Measurements from ENCODE around the gene GPATCH4. TPM values are rescaled to one million over a fixed set of nuclear protein-coding genes. Genes with fewer than 3 reads are reported as not detected.

GPATCH4 gene
- total and polyA plus RNA-seq, 10 of the 15 experiments (the other 5 are each of a cell fraction or from before 2014, with no cell fraction given), result 35.5 to 111 (median 73.9) TPM

DNA sequence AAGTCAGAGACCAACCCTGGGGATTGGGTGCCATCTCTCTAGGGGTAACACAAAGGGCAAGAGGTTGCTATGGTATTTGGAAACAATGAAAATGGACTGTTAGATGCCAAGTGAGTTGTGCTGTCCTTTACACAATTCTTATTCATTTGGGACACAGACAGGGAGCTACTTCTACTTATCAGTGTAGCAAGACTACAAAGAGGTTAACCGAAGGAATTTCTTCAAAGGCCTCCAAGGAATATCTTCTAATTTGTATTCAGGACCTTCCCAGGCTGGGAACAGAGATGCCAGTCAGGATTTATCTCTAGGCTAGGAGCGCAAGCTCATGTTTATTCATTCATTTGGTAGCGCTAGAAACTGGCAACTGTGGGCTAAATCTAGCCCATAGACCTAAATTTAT, 7.1 kb downstream of the GPATCH4 start (continued):
- TF ChIP-seq NFIC (IDR thresholded peaks at IDR 0.05; ENCODE audit: low read depth, low read length) (no peak), ATF7 (IDR thresholded peaks at IDR 0.05; ENCODE audit: low read depth) (no peak)

DNA sequence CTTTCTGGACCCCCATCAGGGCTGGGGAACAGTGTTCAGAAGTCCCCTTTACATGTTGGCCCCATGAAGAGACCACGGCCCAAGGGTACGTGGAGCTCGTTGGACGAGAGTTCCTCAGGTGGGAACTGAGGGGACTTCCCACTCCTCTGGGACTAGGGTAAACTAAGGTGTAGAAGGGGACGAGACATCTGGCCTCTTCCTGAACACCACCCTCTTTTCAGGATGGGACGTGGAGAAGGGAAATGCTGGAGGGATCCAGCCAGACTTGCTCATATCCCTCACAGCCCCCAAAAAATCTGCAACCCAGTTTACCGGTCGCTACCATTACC, 7.7 kb downstream of the GPATCH4 start:
- Histone ChIP-seq H4K20me1 (ENCODE audit: control insufficient read depth, insufficient read depth) (no peaks in the 10 kb centered on the region), H3K27ac (ENCODE audit: control insufficient read depth, insufficient read depth) (no peak overlapping the region), H3K9me3 (replicated peaks; ENCODE audit: control insufficient read depth, insufficient read depth, low read length) (no peaks in the 10 kb centered on the region), H2AFZ (ENCODE audit: control insufficient read depth, low read depth, low read length) (no peak overlapping the region), H3K4me3 (no peak overlapping the region), H3K79me2 (ENCODE audit: control insufficient read depth, insufficient read depth, low read length) (peaks cover 9% of the 10 kb centered on the region), H3K4me1 (ENCODE audit: control insufficient read depth, insufficient read depth, low read length) (peaks cover 5% of the 10 kb centered on the region), H3K27me3 (replicated peaks in 1 of 2; ENCODE audit: control insufficient read depth in 2 of 2, insufficient read depth in 2 of 2, low read length in 1 of 2) (no peaks in the 10 kb centered on the region), H3K36me3 (ENCODE audit: control insufficient read depth in 2 of 2, insufficient read depth in 2 of 2, low read length in 1 of 2) (peaks cover 27 to 31% of the 10 kb centered on the region in 2 experiments; a peak in 3 of 4 replicates), H3K4me2 (ENCODE audit: control insufficient read depth, insufficient read depth) (no peak overlapping the region), H3K9ac (ENCODE audit: control insufficient read depth, insufficient read depth, low read length) (no peak overlapping the region)
- 67% methylated on average over 8 of the region's 8 CpGs for whole genome bisulfite sequencing (ENCODE audit: insufficient coverage, insufficient replicate concordance, low lambda C conversion rate, missing lambda C conversion rate)
- DNase-seq (ENCODE audit: low read depth, low spot score), result no peak
- FAIRE-seq, result no peak
- TF ChIP-seq, protein P1, sequence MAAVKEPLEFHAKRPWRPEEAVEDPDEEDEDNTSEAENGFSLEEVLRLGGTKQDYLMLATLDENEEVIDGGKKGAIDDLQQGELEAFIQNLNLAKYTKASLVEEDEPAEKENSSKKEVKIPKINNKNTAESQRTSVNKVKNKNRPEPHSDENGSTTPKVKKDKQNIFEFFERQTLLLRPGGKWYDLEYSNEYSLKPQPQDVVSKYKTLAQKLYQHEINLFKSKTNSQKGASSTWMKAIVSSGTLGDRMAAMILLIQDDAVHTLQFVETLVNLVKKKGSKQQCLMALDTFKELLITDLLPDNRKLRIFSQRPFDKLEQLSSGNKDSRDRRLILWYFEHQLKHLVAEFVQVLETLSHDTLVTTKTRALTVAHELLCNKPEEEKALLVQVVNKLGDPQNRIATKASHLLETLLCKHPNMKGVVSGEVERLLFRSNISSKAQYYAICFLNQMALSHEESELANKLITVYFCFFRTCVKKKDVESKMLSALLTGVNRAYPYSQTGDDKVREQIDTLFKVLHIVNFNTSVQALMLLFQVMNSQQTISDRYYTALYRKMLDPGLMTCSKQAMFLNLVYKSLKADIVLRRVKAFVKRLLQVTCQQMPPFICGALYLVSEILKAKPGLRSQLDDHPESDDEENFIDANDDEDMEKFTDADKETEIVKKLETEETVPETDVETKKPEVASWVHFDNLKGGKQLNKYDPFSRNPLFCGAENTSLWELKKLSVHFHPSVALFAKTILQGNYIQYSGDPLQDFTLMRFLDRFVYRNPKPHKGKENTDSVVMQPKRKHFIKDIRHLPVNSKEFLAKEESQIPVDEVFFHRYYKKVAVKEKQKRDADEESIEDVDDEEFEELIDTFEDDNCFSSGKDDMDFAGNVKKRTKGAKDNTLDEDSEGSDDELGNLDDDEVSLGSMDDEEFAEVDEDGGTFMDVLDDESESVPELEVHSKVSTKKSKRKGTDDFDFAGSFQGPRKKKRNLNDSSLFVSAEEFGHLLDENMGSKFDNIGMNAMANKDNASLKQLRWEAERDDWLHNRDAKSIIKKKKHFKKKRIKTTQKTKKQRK (IDR thresholded peaks at IDR 0.05; ENCODE audit: low read depth, low read length), result no peak
- TF ChIP-seq, protein P2, sequence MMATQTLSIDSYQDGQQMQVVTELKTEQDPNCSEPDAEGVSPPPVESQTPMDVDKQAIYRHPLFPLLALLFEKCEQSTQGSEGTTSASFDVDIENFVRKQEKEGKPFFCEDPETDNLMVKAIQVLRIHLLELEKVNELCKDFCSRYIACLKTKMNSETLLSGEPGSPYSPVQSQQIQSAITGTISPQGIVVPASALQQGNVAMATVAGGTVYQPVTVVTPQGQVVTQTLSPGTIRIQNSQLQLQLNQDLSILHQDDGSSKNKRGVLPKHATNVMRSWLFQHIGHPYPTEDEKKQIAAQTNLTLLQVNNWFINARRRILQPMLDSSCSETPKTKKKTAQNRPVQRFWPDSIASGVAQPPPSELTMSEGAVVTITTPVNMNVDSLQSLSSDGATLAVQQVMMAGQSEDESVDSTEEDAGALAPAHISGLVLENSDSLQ (IDR thresholded peaks at IDR 0.05), result no peak
- TF ChIP-seq, protein P3, sequence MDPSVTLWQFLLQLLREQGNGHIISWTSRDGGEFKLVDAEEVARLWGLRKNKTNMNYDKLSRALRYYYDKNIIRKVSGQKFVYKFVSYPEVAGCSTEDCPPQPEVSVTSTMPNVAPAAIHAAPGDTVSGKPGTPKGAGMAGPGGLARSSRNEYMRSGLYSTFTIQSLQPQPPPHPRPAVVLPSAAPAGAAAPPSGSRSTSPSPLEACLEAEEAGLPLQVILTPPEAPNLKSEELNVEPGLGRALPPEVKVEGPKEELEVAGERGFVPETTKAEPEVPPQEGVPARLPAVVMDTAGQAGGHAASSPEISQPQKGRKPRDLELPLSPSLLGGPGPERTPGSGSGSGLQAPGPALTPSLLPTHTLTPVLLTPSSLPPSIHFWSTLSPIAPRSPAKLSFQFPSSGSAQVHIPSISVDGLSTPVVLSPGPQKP (IDR thresholded peaks at IDR 0.05; ENCODE audit: low read depth, low read length), result no peak
- TF ChIP-seq CBX5 (IDR thresholded peaks at IDR 0.05; ENCODE audit: low read depth), result no peak
- TF ChIP-seq MTA3 (IDR thresholded peaks at IDR 0.05; ENCODE audit: borderline replicate concordance, low read length), result no peak
- ChIA-PET SMC1A (ENCODE audit: uncharacterized antibody, unreplicated experiment) (interaction anchor here (1.6 to 5.9 kb wide), 4 partner anchors 9 to 139 kb away, joined by 5 to 47 read pairs (median 14); partner anchors contain the start of gene GPATCH4), RAD21 (ENCODE audit: unreplicated experiment) (interaction anchor here (0.7 to 1.0 kb wide), 3 partner anchors 11 to 102 kb away, joined by 3 to 5 read pairs (median 3); no protein-coding TSS in a partner anchor), POLR2A (interaction anchor here (0.6 to 1.1 kb wide), 5 partner anchors 15 to 102 kb away, joined by 3 to 9 read pairs (median 4); partner anchors contain the start of gene MEF2D), CTCF (interaction anchor here (0.7 to 4.6 kb wide), 6 partner anchors 8 to 34 kb away, joined by 3 to 49 read pairs (median 6); partner anchors contain the start of genes GPATCH4 and TTC24)
- in situ Hi-C loops (cut with MboI), result no loop called here
- BruUV-seq (replicated peaks), result no TSS peak
- ATAC-seq, result no peak
- intact Hi-C loops (cut with micrococcal nuclease; ENCODE audit: unreplicated experiment), result no loop called here
